Naive thymus-derived CD4-positive, alpha-beta T cell (primary cell): Measurements from ENCODE around the gene MED15. TPM values are rescaled to one million over a fixed set of nuclear protein-coding genes. Genes with fewer than 3 reads are reported as not detected.
A peak's percentile ranks its signal among the peaks of the same experiment; 100 is the strongest.

ENCODE experiments used
- ATAC-seq: fragments of 150-1000 bp; cut with Tn5 transposase; 2 replicates; pipeline ENCODE4 v1.10.0; 2021; ENCODE audit warnings: mild to moderate bottlenecking, moderate library complexity
- CTCF ChIA-PET: fragments of 350-600 bp; sonication (Branson Sonifier 250); formaldehyde crosslinking; loops from one replicate; lab custom pipeline; 2021; ENCODE audit warnings: antibody characterized with exemption; lab: Charles Lee
- POLR2A ChIA-PET: fragments of 350-600 bp; sonication (Branson Sonifier 250); formaldehyde crosslinking; loops from one replicate; lab custom pipeline; 2021; ENCODE audit warnings: antibody characterized with exemption, inconsistent platforms; lab: Charles Lee
- DNase-seq, 9 donors: peaks; one replicate each; pipeline versions ENCODE4 v3.0.0 to v3.0.0-alpha.2; 2020 to 2022; ENCODE audit warnings: mixed read lengths in 1 of 9
- H3K27ac ChIP-seq: one replicate; pipeline ENCODE4 v1.7.0; 2013; ENCODE audit warnings: mild to moderate bottlenecking, low read depth, low read length, moderate library complexity
- H3K27me3 ChIP-seq, 2 donors: one replicate each; pipeline ENCODE4 v1.7.0; 2013; ENCODE audit warnings: low read length in 2 of 2, mild to moderate bottlenecking in 2 of 2, moderate library complexity in 2 of 2; ENCODE audit not compliant: control insufficient read depth in 2 of 2, insufficient read depth in 2 of 2
- H3K36me3 ChIP-seq, 3 experiments: 1 replicate in 2 of 3; 2 replicates in 1 of 3; pipeline ENCODE4 v1.7.0; 2013; ENCODE audit warnings: low read length in 3 of 3, mild to moderate bottlenecking in 3 of 3, moderate library complexity in 1 of 3; ENCODE audit not compliant: insufficient read depth in 3 of 3, control insufficient read depth in 2 of 3
- H3K4me1 ChIP-seq, 2 donors: one replicate each; pipeline ENCODE4 v1.7.0; 2013; ENCODE audit warnings: low read length in 2 of 2, mild to moderate bottlenecking in 2 of 2, moderate library complexity in 1 of 2; ENCODE audit not compliant: control insufficient read depth in 2 of 2, insufficient read depth in 2 of 2
- H3K4me3 ChIP-seq: 2 replicates; pipeline ENCODE4 v1.7.0; 2013; ENCODE audit warnings: mild to moderate bottlenecking, low read length
- H3K9me3 ChIP-seq, 3 experiments: 1 replicate in 2 of 3; 2 replicates in 1 of 3; pipeline ENCODE4 v1.7.0; 2013; ENCODE audit warnings: low read length in 3 of 3; ENCODE audit not compliant: control insufficient read depth in 2 of 3
- H3K27ac Mint-ChIP-seq, 9 donors: one replicate each; pipeline ENCODE4 v1.8.0; 2020 to 2022; ENCODE audit warnings: mixed read lengths in 9 of 9, mild to moderate bottlenecking in 8 of 9, moderate library complexity in 5 of 9, inconsistent platforms in 2 of 9
- H3K27me3 Mint-ChIP-seq, 5 donors: one replicate each; pipeline ENCODE4 v1.8.0; 2021 to 2022; ENCODE audit warnings: mixed read lengths in 5 of 5, mild to moderate bottlenecking in 1 of 5
- H3K36me3 Mint-ChIP-seq, 5 donors: one replicate each; pipeline ENCODE4 v1.8.0; 2020 to 2022; ENCODE audit warnings: mixed read lengths in 5 of 5, mild to moderate bottlenecking in 3 of 5, inconsistent platforms in 1 of 5
- H3K4me1 Mint-ChIP-seq, 7 donors: one replicate each; pipeline ENCODE4 v1.8.0; 2020 to 2022; ENCODE audit warnings: mixed read lengths in 7 of 7, mild to moderate bottlenecking in 3 of 7, inconsistent platforms in 1 of 7
- H3K4me3 Mint-ChIP-seq, 10 donors: one replicate each; pipeline ENCODE4 v1.8.0; 2020 to 2022; ENCODE audit warnings: mild to moderate bottlenecking in 10 of 10, mixed read lengths in 10 of 10, moderate library complexity in 6 of 10, inconsistent platforms in 2 of 10
- H3K9me3 Mint-ChIP-seq, 11 donors: one replicate each; pipeline ENCODE4 v1.8.0; 2020 to 2022; ENCODE audit warnings: mixed read lengths in 11 of 11, mild to moderate bottlenecking in 4 of 11, inconsistent platforms in 1 of 11, moderate library complexity in 1 of 11
- intact Hi-C, 2 donors: fragments of 100-400 bp; cut with micrococcal nuclease; formaldehyde crosslinking; loops; one replicate each; pipeline ENCODE4 v1.15.1; 2023
- polyA plus RNA-seq, 2 donors: library from polyadenylated mRNA; unstranded; fragments of 300-500 nt; fragmentation: Illumina TruSeq; gene quantifications; one replicate each; pipeline ENCODE4 v1.2.3, GENCODE V29; 2021
- total RNA-seq, 6 experiments: library from RNA in 5 of 6; stranded (reverse) in 5 of 6; gene quantifications; 1 replicate in 5 of 6; 2 replicates in 1 of 6; pipeline ENCODE4 v1.2.3 and lab custom pipeline; 2021 to 2026

MED15 gene
- total and polyA plus RNA-seq, 7 experiments from 2014 or later = 24.3 to 235 (median 192) TPM

DNA sequence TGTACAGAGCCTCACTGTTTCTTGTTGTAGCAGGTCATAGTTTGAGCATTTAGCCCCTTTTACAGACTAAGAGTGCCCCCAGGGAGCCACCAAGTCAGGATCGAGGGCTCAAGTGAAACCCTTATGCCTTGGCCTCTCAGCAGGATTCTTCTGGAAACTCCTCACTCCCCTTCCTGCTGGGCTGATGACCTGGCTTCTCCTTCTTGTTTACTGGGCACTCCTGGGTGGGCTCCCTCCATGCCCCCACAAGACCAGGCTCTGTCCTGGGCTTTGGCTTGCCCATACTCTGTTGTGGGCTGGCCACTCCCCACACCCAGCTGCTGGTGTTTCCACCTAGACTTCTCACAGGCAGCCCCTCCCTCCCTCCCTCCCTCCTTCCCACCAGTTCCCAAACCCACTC lies 69.6 kb downstream of the MED15 start:
- ATAC-seq = no peak
- Histone ChIP-seq H3K4me1 (peaks cover 7 to 46% of the 10 kb centered on the region in 2 donors), H3K9me3 (no peaks in the 10 kb centered on the region), H3K4me3 (no peak overlapping the region), H3K36me3 (peaks cover 10 to 94% (median 51%) of the 10 kb centered on the region in 3 experiments), H3K27ac (peak overlapping the region; percentile 1), H3K27me3 (no peaks in the 10 kb centered on the region)
- POLR2A ChIA-PET = no interaction called here
- Mint-ChIP-seq H3K27ac (peak overlapping the region in 3 of 9 donors; percentile 54 to 77 (median 74)), H3K36me3 (peaks cover 0 to 45% (median 24%) of the 10 kb centered on the region in 5 donors), H3K4me3 (peak overlapping the region in 2 of 10 donors; percentile 3 to 62), H3K9me3 (no peaks in the 10 kb centered on the region), H3K27me3 (no peaks in the 10 kb centered on the region), H3K4me1 (peaks cover 27 to 81% (median 62%) of the 10 kb centered on the region in 7 donors)
- intact Hi-C loops = no loop called here
- peak in 1 of 9 donors; percentile 4 for DNase-seq
- CTCF ChIA-PET = no interaction called here

DNA sequence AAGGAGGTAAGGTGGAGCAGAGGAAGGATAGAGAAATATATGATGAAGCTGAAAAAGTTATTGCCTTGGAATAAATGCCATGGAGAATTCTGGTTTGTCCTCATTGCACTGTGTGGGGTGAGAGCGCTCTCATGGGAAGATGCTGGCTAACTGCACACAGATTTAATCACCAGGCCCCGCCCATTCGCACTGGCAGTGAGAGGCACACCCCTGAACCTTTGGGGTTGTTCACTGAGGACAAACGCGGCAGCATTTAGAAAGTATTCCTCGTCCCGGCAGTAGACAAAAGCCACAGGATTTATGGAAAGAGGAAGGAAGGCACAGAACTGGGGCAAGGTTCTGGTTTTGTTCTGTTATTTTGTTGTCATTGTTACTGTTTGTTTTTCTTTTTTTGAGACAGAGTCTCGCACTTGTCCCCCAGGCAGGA lies 70.2 kb downstream of the MED15 start:
- intact Hi-C loops = no loop called here
- ChIA-PET CTCF (interaction anchor here (1.3 kb wide), 1 partner anchor 72 kb away, joined by 3 read pairs; no protein-coding TSS in a partner anchor), POLR2A (no interaction called here)
- Mint-ChIP-seq H3K4me3 (peak overlapping the region in 3 of 10 donors; percentile 3 to 62 (median 44)), H3K27me3 (no peaks in the 10 kb centered on the region), H3K4me1 (peaks cover 27 to 76% (median 60%) of the 10 kb centered on the region in 7 donors), H3K27ac (peak overlapping the region in 6 of 9 donors; percentile 34 to 91 (median 65)), H3K9me3 (no peaks in the 10 kb centered on the region), H3K36me3 (peaks cover 0 to 41% (median 23%) of the 10 kb centered on the region in 5 donors)
- no peaks in the 10 kb centered on the region for H3K9me3 ChIP-seq
- no peak overlapping the region for H3K4me3 ChIP-seq
- DNase-seq (peak in 1 of 9 donors; percentile 4), ATAC-seq (peak; percentile 51)
- H3K4me1 ChIP-seq = peaks cover 4 to 45% of the 10 kb centered on the region in 2 donors
- H3K27me3 ChIP-seq = no peaks in the 10 kb centered on the region
- peaks cover 5 to 94% (median 46%) of the 10 kb centered on the region in 3 experiments for H3K36me3 ChIP-seq
- H3K27ac ChIP-seq = no peak overlapping the region

- Histone ChIP-seq H3K27ac (no peak overlapping the region), H3K4me3 (no peak overlapping the region), H3K4me1 (peaks cover 4 to 45% of the 10 kb centered on the region in 2 donors), H3K27me3 (no peaks in the 10 kb centered on the region), H3K9me3 (no peaks in the 10 kb centered on the region), H3K36me3 (peaks cover 5 to 95% (median 45%) of the 10 kb centered on the region in 3 experiments)
- CTCF ChIA-PET = interaction anchor here (0.7 to 1.3 kb wide), 2 partner anchors 72 to 470 kb away, joined by 3 to 4 read pairs; no protein-coding TSS in a partner anchor
- Mint-ChIP-seq H3K9me3 (no peaks in the 10 kb centered on the region), H3K27ac (peak overlapping the region in 1 of 9 donors; percentile 38), H3K36me3 (peaks cover 0 to 39% (median 20%) of the 10 kb centered on the region in 5 donors), H3K4me1 (peaks cover 27 to 74% (median 58%) of the 10 kb centered on the region in 7 donors), H3K27me3 (no peaks in the 10 kb centered on the region), H3K4me3 (no peak overlapping the region)
- POLR2A ChIA-PET = interaction anchor here (0.6 kb wide), 1 partner anchor 67 kb away, joined by 3 read pairs; no protein-coding TSS in a partner anchor
- intact Hi-C loops = no loop called here
- ATAC-seq (no peak), DNase-seq (peak in 1 of 9 donors; percentile 4)
These were observed 70.8 kb downstream of the MED15 start for GRCh38 chr22:20578192-20578591.

- no peak overlapping the region for H3K27ac ChIP-seq
- H3K27ac Mint-ChIP-seq = peak overlapping the region in 1 of 9 donors; percentile 2
- intact Hi-C loops = no loop called here
- ATAC-seq = no peak
- H3K27me3 Mint-ChIP-seq = no peaks in the 10 kb centered on the region
- DNase-seq = no peak
- peaks cover 6 to 95% (median 45%) of the 10 kb centered on the region in 3 experiments for H3K36me3 ChIP-seq
- CTCF ChIA-PET = interaction anchor here (0.7 to 1.3 kb wide), 2 partner anchors 73 to 470 kb away, joined by 3 to 4 read pairs; no protein-coding TSS in a partner anchor
- POLR2A ChIA-PET = interaction anchor here (0.6 kb wide), 1 partner anchor 67 kb away, joined by 3 read pairs; no protein-coding TSS in a partner anchor
- H3K9me3 ChIP-seq = no peaks in the 10 kb centered on the region
- H3K4me3 ChIP-seq = no peak overlapping the region
- H3K4me1 Mint-ChIP-seq = peaks cover 26 to 69% (median 52%) of the 10 kb centered on the region in 7 donors
- H3K4me1 ChIP-seq = peaks cover 4 to 45% of the 10 kb centered on the region in 2 donors
- no peaks in the 10 kb centered on the region for H3K27me3 ChIP-seq
- no peak overlapping the region for H3K4me3 Mint-ChIP-seq
- peaks cover 0 to 34% (median 16%) of the 10 kb centered on the region in 5 donors for H3K36me3 Mint-ChIP-seq
- no peaks in the 10 kb centered on the region for H3K9me3 Mint-ChIP-seq
These were observed 71.3 kb downstream of the MED15 start for GRCh38 chr22:20578707-20579106.

GRCh38 chr22:20579273-20580120 lies 72.1 kb downstream of the MED15 start:
- Histone ChIP-seq H3K36me3 (peaks cover 13 to 95% (median 40%) of the 10 kb centered on the region in 3 experiments), H3K27ac (no peak overlapping the region), H3K27me3 (no peaks in the 10 kb centered on the region), H3K9me3 (no peaks in the 10 kb centered on the region), H3K4me3 (no peak overlapping the region), H3K4me1 (peaks cover 4 to 45% of the 10 kb centered on the region in 2 donors)
- Mint-ChIP-seq H3K9me3 (no peaks in the 10 kb centered on the region), H3K4me3 (peak overlapping the region in 3 of 10 donors; percentile 18 to 38 (median 21)), H3K27ac (peak overlapping the region in 5 of 9 donors; percentile 55 to 72 (median 71)), H3K4me1 (peaks cover 21 to 65% (median 51%) of the 10 kb centered on the region in 7 donors), H3K27me3 (no peaks in the 10 kb centered on the region), H3K36me3 (peaks cover 0 to 31% (median 10%) of the 10 kb centered on the region in 5 donors)
- ChIA-PET CTCF (interaction anchor here (0.6 to 1.7 kb wide), 7 partner anchors 7 to 38 kb away, joined by 3 to 8 read pairs (median 3); no protein-coding TSS in a partner anchor), POLR2A (interaction anchor here (1.4 kb wide), 1 partner anchor 10 kb away, joined by 10 read pairs; no protein-coding TSS in a partner anchor)
- peak in 1 of 9 donors; percentile 3 for DNase-seq
- intact Hi-C loops = no loop called here
- ATAC-seq = no peak

DNA sequence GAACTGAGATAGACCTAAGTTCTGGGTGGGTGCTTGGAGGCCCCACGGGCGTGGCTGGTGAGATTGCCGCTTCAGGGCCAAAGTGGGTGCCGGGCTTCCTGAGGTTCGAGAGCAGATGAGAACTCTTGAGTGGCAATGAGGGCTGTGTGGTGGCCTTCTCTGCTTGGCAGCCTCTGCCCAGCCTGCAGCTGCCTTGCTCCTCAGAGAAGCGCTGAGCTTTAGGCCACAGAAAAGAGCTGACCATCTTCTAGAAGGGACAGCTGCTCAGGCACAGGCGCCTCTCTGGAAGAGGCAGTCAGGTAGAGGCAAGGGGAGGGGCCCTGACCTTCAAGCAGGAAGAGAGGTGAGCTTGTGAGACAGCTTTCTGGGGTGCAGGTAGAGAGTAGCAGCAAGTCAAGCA lies 72.8 kb downstream of the MED15 start:
- Mint-ChIP-seq H3K27me3 (no peaks in the 10 kb centered on the region), H3K4me1 (peaks cover 20 to 59% (median 49%) of the 10 kb centered on the region in 7 donors), H3K27ac (peak overlapping the region in 8 of 9 donors; percentile 15 to 83 (median 71)), H3K9me3 (no peaks in the 10 kb centered on the region), H3K4me3 (peak overlapping the region in 4 of 10 donors; percentile 18 to 38 (median 28)), H3K36me3 (peaks cover 0 to 26% (median 4%) of the 10 kb centered on the region in 5 donors)
- CTCF ChIA-PET = interaction anchor here (0.6 to 1.7 kb wide), 7 partner anchors 8 to 39 kb away, joined by 3 to 8 read pairs (median 3); no protein-coding TSS in a partner anchor
- DNase-seq = peak in 1 of 9 donors; percentile 3
- intact Hi-C loops = no loop called here
- Histone ChIP-seq H3K4me1 (peaks cover 4 to 45% of the 10 kb centered on the region in 2 donors), H3K27ac (no peak overlapping the region), H3K36me3 (peaks cover 18 to 95% (median 37%) of the 10 kb centered on the region in 3 experiments), H3K27me3 (no peaks in the 10 kb centered on the region), H3K4me3 (no peak overlapping the region), H3K9me3 (no peaks in the 10 kb centered on the region)
- POLR2A ChIA-PET = interaction anchor here (1.4 kb wide), 1 partner anchor 10 kb away, joined by 10 read pairs; no protein-coding TSS in a partner anchor
- ATAC-seq = no peak
